Activated CD8-positive, alpha-beta memory T cell treated with anti-CD3 and anti-CD28 coated beads for 1 hour (primary cell): ENCODE data around the gene SORCS2.
"Not testable (repeated sequence)": the region's sequence is repeated elsewhere in the genome, so short reads cannot be mapped to it uniquely, and the experiment has no call there.

ENCODE experiments used
- DNase-seq, 2 donors: peaks; one replicate each; pipeline ENCODE4 v3.0.0-alpha.2; 2020; ENCODE audit warnings: low read depth in 1 of 2; ENCODE audit errors: extremely low read depth in 1 of 2

SORCS2 gene

GRCh38 chr4:7433376-7434140 lies 241.2 kb downstream of the SORCS2 start:
- DNase-seq: no peak

DNA sequence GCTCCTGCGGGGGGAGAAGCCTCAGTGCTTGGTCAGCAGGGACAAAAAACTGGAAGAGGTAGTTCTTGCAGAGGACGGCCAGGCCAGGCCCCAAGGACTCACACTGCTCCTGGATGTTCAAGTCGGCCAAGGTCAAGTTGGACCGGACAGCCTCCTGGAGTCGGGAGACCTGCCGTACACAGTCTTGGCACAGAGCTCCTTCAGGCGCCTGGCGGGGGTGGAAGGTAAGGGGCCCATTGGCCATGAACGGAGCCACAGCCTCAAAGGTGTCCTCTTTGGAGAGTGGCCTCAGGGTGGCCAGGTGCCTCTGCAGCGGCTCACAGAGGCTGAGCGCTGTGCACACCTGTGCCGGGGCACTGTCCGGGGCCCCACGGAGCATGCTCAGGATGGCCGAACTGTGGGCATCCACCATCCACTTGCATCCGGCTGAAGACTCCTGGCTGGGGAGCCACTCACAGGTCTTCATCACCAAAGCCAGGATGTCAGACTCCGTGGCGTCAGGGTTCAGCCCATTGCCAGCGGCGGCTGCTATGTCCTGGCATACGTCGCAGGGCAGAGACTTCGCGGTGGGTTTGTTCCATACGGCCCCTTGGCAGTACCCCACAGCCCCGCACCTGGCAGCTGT lies 241.9 kb downstream of the SORCS2 start:
- DNase-seq: no peak

- DNase-seq: no peak
These were observed 242.4 kb downstream of the SORCS2 start, which contains the start of gene PSAPL1 for GRCh38 chr4:7434766-7435150. Gene PSAPL1 (minus strand): TSS chr4:7434930. CDS start chr4:7434879, 51 bp downstream.

GRCh38 chr4:7435471-7436061 lies 243.2 kb downstream of the SORCS2 start:
- no peak for DNase-seq

GRCh38 chr4:7436256-7436655 lies 243.9 kb downstream of the SORCS2 start:
- DNase-seq: no peak

- DNase-seq: no peak
These were observed 247.4 kb downstream of the SORCS2 start for GRCh38 chr4:7439699-7440098.

DNA sequence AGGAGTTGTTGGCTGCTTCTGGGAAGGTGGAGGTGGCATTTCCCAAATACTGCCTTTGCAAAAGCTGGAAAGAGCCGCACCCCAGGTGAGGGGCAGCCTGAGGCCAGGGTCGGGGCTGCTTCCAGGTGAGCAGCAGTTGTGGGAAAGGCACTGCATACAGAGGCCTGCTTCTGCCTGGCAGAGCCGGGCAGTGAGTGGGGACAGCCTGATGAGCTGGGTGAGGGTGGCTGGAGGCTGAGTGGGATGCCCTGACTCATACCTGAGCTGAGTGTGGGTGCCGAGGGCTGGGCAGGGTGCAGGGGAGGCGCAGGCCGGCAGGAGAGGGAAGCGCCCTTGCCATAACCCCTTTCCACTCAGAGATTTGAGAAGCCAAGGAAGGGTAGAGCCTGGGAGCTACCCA lies 248.9 kb downstream of the SORCS2 start:
- no peak for DNase-seq

DNA sequence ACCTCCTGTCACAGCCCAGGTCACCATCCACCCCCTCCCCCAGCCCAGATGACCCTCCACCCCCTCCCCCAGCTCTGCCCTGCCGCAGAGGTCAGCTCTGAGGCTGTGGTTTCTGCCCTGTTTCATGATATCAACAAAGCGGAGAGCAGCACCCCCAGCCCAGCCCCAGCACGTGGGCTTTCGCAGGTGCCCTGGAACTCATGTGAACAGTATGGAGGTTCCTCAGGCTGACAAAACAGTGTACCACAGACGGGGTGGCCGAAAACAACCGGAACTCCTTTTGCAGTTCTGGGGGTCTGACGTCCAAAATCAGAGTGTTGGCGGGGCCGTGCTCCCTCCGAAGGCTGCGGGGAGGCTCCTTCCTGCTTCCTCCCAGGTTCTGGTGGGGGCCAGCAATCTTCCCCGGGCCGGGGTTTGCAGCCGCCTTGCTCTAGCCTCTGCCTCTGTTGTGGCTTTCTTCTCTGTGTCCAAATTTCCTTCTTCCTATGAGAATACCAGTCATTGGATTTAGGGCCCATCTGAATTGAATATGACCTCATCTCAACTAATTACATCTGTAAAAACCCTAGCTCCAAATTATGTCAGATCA lies 250.3 kb downstream of the SORCS2 start:
- DNase-seq: no peak

- no peak for DNase-seq
These were observed 252.0 kb downstream of the SORCS2 start for GRCh38 chr4:7444314-7444713.

GRCh38 chr4:7444731-7445130 lies 252.4 kb downstream of the SORCS2 start:
- no peak for DNase-seq

DNA sequence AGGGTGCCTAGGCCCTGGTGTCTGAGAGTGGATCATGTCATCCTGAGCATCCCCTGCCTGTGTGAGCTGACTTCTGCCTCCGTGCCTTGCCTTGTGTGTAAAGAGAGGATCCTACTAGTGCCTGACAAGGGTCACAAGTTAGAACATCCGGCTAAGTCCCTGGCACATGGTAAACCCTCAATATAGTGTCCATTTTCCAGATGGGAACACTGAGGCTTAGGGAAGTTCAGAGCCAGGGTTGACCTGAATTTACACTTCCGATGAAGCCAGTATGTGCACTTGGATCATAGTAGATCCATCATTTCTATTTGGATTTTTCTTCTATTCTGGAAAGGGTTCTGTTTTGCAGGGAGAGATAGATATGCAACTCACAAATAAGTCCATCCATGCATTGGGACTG lies 254.9 kb downstream of the SORCS2 start:
- DNase-seq: no peak

DNA sequence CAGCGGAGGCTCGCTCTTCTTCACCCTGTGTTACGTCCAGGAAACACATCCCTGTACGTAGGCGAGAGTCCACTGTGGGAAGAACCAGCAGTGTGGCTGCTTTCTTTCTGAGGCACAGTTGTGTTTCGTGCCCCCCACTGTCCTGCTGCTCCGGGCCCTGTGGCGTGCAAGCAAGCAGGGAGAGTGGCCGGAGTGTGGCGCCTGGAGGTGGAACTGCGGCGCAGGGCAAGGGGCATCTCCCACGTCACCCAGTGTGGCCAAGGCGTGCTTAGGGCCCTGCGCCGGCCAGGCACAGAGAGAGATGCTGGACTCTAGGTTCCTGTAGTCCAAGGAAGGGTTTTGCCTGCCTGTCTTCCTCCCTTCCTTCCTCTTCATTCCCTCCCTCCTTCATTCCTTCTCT lies 255.7 kb downstream of the SORCS2 start:
- DNase-seq: no peak

GRCh38 chr4:7450775-7451433 lies 258.6 kb downstream of the SORCS2 start:
- no peak for DNase-seq

DNA sequence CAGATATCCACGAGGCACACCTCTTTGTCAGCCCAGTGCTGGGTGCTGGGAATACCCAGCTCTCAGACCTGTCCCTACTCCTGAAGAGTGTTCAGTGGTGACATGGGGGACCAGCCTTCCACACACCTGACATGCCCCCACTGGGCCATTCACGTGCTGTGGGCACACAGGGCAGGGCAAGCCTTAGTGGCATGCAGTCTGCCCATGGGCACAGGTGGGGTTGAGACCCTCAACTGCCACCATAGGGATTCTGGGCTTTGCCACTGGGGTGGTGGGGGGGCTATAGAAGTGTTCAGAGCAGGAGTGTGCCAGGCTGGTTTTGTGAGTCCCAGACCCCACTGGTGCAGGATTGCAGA lies 259.1 kb downstream of the SORCS2 start:
- DNase-seq: no peak

- DNase-seq: no peak
These were observed 259.5 kb downstream of the SORCS2 start for GRCh38 chr4:7451800-7452199.

GRCh38 chr4:7452802-7453201 lies 260.5 kb downstream of the SORCS2 start:
- DNase-seq: not testable (repeated sequence)

DNA sequence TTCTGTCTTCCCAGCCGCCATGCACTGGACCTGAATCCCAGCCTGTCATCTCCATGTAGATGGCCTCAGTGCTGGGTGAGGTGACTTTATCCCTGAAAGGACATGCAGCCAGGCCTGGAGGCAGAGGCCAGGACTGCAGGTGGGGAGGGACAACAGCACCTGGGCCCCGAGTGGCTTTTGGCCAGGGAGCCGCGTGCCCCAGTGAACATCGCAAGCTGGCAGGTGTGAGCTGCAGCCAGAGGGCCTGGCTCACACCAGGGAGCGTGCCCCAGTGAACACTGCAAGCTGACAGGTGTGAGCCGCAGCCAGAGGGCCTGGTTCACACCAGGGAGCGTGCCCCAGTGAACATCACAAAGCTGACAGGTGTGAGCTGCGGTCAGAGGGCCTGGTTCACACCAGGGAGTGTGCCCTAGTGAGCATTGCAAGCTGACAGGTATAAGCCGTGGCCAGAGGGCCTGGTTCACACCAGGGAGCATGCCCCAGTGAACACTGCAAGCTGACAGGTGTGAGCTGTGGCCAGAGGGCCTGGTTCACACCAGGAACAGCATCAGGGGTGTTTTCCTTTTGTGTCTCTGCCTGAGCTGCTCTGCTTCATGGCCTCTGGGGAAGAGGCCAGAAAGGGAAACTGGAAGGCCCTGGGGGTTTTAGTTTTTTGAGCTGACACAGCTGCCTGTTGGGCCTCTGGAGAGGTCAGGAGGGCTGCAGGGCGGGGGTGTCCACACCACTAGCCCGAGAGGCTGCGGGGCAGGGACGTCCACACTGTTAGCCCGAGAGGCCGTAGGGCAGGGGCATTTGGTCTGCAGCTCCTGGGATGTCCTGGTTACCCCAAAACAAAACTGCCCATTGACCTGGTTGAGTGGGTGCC lies 265.1 kb downstream of the SORCS2 start:
- no peak for DNase-seq

DNA sequence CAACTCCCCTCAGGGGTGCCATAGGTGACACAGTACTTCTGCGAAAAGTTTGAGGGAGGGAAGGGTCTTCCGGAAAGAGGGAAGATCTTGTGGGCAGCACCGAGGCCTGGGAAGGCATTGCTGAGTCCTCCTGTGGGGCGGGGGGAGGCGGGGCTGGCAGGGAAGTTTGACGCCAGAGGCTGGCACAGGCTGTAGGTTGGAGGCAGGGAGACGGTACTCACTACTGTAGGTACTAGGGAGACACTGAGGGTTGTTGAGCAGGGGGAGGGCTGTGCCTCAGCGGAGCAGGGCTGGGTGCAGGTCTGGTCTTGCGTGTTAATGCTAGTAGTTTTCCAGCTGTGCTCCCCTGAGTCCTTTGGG lies 265.7 kb downstream of the SORCS2 start:
- no peak for DNase-seq

DNA sequence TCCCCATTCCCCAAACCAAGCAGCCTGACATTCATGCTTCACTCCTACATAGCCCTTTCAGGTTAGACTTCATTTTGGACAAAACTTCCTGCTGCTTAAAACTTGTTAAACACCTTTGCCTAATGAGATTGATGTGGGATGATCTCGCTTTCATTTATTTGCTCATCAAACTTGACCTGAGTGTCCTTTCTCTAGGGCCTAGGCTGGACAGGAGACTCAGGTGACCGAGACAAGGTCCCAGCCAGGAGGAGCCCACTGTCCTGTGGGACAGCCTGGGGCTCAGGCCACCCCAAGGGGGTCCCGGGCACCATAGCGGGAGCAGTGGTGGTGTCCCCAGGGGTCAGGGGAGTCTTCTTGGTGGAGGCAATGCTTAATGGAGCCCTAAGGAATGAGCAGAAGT lies 266.1 kb downstream of the SORCS2 start:
- DNase-seq: no peak

DNA sequence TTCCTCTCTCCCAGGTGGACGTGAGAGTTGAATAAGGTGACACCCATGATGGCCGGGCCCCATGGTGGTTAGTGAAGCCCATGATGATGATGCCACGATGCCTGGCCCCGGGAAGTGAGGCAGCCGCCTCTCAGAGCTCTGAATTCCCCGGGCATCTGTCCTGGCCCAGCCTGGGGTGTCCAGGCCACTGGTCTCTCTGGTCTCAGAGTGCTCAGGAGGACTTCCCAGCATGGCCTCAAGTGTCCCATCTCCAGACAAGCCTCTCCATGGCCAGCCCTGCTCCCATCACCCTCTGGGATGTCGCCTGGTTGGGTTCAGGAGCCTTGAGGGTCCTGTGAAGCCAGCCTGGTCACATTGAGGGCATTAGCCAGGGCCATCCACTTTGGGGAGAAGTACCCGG lies 267.1 kb downstream of the SORCS2 start:
- DNase-seq: no peak

DNA sequence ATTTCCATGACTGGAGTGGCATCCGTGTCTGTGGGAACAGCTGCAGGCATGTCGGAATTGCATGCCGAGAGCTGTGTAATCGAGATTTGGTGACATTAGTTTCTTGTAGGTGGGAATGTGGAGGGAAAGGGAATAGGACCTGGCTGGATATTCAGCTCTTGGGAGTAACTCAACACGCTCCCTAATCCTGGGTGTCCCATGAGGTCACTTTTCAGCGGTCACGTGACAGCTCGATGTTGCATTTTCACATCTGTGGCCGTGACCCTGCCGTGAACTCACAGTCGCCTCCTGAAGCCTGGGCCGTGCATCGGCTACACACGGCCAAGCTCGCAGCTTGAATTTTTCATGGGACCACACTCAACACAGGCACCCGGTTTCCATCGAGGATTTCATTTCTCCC lies 268.2 kb downstream of the SORCS2 start:
- DNase-seq: no peak
